DMS 273 (cell line): ENCODE data around the gene ELK4.

ENCODE experiments used
- DNase-seq: peaks from one replicate; lab custom pipeline; 2025; ENCODE audit not compliant: unreplicated experiment; lab: John Stamatoyannopoulos, UW

The ELK4 gene

DNA sequence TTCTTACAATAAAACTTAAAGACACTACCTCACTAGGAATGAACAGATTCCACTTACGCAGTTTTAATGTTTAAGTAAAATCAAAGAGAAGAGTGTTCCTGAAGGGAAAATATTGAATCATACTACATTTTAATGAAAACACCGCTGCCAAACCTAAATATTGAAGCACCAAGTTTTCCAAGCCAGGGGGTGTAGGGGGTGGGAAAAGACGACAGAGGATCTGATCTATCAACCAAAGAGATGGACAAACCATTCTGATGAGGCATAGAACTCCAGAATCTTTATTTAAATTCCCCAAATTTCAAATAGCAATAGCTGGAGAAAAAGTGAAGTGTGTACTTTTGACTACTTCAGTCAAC, 1.2 kb downstream of the ELK4 start:
- DNase-seq: no peak

GRCh38 chr1:205630241-205630640, 1.6 kb downstream of the ELK4 start:
- DNase-seq: no peak

- no peak for DNase-seq
These were observed 2.1 kb downstream of the ELK4 start for GRCh38 chr1:205629751-205630150.

DNA sequence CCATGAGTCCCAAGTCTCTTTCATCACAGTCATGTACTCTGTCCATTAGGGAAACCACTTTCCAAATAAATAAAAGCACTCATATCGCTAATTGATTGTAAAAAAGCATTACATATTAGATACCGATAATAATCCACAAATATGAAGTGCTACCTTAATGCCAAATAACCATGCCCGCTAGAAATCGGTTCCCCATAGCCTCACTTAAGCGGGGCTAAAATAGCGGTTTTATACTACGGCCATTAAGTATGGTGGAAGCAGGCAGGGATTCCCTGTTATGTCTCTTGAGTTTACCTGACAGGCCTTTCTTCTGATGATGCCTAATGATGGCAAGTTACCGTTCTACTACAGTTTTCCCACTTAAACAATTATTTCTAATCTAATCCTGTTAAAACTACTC, 3.9 kb downstream of the ELK4 start:
- no peak for DNase-seq

DNA sequence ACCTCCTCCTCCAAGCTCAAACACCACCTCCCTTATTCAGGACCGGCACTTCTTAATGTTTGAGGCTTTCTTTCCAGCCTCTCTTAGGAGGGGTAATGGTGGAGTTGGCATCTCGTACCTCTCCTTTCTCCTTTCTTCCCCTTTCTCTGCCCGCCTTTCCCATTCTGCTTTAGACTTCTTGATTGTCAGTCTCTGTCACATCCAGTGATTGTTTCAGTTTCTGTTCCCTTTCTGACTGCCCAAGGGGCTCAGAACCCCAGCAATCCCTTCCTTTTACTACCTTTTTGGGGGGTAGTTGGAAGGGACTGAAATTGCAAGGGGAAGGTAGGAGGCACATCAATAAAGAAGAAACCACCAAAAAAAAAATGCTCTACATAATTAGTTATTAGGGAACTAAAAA, 5.6 kb downstream of the ELK4 start:
- DNase-seq: no peak

GRCh38 chr1:205623646-205624045, 8.2 kb downstream of the ELK4 start:
- no peak for DNase-seq

DNA sequence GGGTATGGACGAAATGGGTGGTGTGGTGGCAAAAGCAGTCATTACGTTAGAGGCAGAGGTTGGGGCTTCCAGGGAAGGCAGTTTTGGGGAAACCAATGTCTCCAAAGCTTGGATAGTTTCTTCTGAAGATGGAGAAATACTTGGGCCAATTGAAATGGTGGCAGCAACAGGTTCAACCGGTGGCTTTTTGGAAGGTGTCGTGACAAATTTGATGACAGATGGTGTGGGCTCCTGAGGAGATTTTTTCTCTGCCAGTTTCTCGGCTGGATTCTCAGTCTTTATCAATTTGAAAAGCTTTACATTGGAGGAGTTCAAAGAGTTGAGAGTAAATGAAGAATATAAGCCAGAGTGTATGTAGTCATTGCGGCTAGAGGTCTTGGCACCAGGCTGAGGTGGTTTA, 11.5 kb downstream of the ELK4 start:
- no peak for DNase-seq

- DNase-seq: no peak
These were observed 12.4 kb downstream of the ELK4 start for GRCh38 chr1:205619376-205619775.

GRCh38 chr1:205616563-205617293, 15.1 kb downstream of the ELK4 start:
- no peak for DNase-seq

DNA sequence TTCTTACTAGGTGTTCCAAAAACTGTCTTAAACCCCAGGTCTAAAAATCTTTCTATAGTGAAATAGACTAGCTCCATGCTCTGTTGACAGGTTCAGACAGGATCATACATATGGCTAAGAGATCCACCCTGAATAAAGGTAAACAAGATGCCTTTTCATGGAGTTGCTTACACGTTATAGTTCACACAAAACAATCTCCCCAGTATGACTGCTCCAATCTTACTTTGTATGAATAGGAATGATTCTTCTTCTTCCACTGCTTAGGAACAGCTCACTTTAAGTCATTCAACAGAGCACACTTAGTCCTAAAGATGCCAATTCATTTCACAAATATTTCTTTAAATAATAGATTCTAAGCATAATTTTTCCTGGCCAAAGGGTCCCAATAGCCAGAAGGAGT, 16.0 kb downstream of the ELK4 start:
- DNase-seq: no peak

DNA sequence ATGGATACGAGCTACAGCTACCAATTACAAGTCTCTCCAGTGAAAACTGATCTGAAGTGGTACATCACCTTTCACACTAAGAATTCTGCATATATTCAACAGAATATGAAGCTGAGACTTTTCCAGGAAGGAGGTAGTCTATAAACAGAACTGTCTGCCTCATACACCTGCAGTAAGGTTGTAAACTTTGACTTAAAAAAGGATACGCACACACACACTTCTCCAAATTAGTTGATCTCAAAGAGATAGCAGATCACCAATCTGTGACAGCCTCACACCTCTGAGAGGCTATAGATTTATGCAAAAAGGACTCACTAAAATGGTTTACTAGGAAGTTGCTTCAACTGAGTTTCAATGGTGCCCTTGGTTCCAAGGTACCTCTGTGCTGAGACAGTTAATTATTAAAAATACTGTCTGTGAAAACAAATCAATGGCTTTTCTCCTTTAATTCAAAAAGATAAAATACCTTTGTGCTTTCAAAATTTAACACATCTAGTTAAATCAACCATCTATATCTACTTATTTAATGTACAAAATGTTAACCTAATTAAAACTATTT, 17.9 kb downstream of the ELK4 start:
- no peak for DNase-seq

GRCh38 chr1:205612556-205612955, 19.3 kb downstream of the ELK4 start:
- no peak for DNase-seq

- no peak for DNase-seq
These were observed 19.7 kb downstream of the ELK4 start for GRCh38 chr1:205612104-205612503.

DNA sequence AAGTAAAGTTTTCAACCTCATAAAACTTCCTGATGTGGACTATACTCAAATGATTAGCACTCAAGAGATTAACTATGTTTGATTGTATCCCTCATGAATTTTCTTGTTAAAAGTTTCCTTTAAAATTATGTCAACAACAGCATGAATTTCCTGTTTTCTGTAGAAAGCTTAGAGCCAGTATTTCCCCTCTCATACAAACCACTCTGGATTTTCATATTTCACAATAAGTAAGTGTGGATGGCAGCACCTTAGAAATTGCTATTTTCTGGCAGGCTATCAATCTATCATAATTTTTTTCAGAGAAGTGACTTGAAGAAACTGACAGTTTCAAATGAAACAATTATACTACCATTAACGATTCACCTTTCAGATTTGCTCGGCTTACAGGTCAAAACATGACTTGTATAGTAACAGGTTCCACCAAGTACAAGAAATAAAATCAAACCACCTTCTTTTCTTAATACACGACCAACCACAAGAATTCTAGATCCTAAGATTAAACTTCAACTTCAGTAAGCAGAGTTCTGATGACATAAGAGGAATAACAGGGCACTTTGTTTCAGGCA, 20.8 kb downstream of the ELK4 start:
- no peak for DNase-seq

- no peak for DNase-seq
These were observed 21.8 kb downstream of the ELK4 start for GRCh38 chr1:205610036-205610435.

GRCh38 chr1:205604825-205605505, 26.8 kb downstream of the ELK4 start:
- no peak for DNase-seq

GRCh38 chr1:205604059-205604458, 27.8 kb downstream of the ELK4 start:
- DNase-seq: no peak

GRCh38 chr1:205601205-205601604, 30.6 kb downstream of the ELK4 start:
- DNase-seq: no peak

GRCh38 chr1:205600085-205600484, 31.7 kb downstream of the ELK4 start:
- peak; percentile 40 for DNase-seq

- DNase-seq: no peak
These were observed 32.2 kb downstream of the ELK4 start for GRCh38 chr1:205599669-205600042.

DNA sequence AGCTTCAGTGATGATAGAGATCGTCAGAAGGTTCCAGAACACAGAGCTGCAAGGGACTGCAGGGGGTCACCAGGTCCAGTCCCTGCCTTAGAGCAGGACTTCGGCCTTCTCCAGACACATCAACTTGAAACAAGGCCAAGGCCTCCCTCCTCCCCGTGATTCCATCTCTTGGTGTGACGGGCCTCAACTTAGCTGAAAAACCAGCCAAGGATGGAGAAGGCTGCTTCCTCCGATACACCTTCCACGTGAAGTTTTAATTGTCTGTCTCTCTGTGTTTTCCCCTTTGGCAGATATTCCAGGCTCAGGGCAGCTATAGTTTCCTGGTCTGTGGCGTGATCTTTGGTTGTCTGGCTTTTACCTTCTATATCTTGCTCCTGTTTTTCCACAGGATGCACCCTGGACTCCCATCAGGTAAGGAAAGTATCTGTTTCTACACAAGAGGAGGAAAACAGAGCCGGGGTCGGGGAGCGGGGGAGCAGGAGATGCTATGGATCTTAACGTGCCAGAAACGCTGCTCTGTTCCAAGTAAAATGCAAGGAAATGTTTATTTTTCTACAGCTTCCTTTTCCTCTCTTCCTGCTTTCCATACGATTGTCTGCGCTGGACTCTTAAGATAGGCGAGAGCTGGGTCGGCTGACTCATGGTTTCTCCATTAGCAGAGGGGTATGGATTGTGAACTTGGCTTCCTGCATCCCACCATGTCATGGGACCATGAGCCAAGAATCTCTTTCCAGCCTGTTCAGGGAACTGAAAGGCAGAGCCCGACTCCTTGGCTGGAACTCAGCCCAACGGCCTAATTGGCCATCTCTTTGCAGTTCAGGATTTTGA, 32.8 kb downstream of the ELK4 start:
- peak; percentile 38 for DNase-seq
